ENCODE measurements around the gene POPDC3. TPM values are rescaled to one million over a fixed set of nuclear protein-coding genes. Genes with fewer than 3 reads are reported as not detected.

Gene POPDC3
- total and polyA plus RNA-seq, 2 of the 13 experiments (the other 11 are each of a cell fraction or from before 2014, with no cell fraction given): 0.18 to 0.20 TPM

DNA sequence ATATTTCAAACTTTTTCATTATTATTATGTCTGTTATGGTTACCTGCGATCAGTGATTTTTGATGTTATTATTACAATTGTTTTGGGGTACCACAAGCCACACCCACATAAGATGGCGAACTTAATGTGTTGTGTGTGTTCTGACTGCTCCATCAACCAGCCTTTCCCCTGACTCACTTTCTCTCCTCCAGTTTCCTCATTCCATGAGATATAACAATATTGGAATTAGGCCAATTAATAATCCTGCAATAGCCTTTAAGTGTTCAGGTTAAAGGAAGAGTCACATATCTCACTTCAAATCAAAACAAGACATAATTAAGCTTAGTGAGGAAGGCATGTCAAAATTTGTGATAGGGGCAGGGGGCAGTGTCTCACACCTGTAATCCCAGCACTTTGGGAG is 16.3 kb upstream of the POPDC3 start:
- ATAC-seq (no peak), FAIRE-seq (no peak), DNase-seq (ENCODE audit: low spot score) (no peak)
- H3K9ac ChIP-seq (ENCODE audit: insufficient read depth, low read depth, low read length): no peak overlapping the region
- POLR2A ChIA-PET: no interaction called here
- H3K27ac ChIP-seq (ENCODE audit: extremely low read length, insufficient read depth, low read length): no peak overlapping the region
- intact Hi-C loops (cut with micrococcal nuclease; ENCODE audit: unreplicated experiment) (no loop called here), in situ Hi-C loops (cut with HindIII; ENCODE audit: extremely low pct_ligation_motif_present, low pct_unique_long_range_greater_than_20kb) (no loop called here)
- H3K27me3 ChIP-seq (ENCODE audit: control insufficient read depth in 1 of 2, insufficient read depth in 2 of 2, low read length in 2 of 2): no peaks in the 10 kb centered on the region
- H3K36me3 ChIP-seq (replicated peaks in 1 of 2; ENCODE audit: control insufficient read depth in 1 of 2, insufficient read depth in 2 of 2, low read length in 2 of 2): no peaks in the 10 kb centered on the region
- 0% methylated on average over 2 of the region's 2 CpGs for WGBS (ENCODE audit: low lambda C conversion rate)
- CTCF ChIA-PET (ENCODE audit: low intra/inter-chr PET ratio, low total read pairs): no interaction called here
- H3K9me3 ChIP-seq (ENCODE audit: low read length): no peaks in the 10 kb centered on the region
- H3K4me1 ChIP-seq (ENCODE audit: insufficient read depth, low read length): no peaks in the 10 kb centered on the region
- no peaks in the 10 kb centered on the region for H3K79me2 ChIP-seq (ENCODE audit: insufficient read depth, low read length)
- H4K20me1 ChIP-seq (ENCODE audit: insufficient read depth, low read length): no peaks in the 10 kb centered on the region
- no peak overlapping the region for H2AFZ ChIP-seq (ENCODE audit: low read length)
- BruUV-seq (replicated peaks): no TSS peak
- no peak overlapping the region for H3K4me3 ChIP-seq (replicated peaks in 1 of 3; ENCODE audit: insufficient read depth in 1 of 3, low read depth in 2 of 3, low read length in 3 of 3)
- no peak overlapping the region for H3K4me2 ChIP-seq (ENCODE audit: low read depth, low read length)
- TF ChIP-seq NFKBIZ (CRISPR knock-in tag; IDR thresholded peaks at IDR 0.05) (no peak), SP1 (IDR thresholded peaks at IDR 0.05) (no peak), SP1 (CRISPR knock-in tag; IDR thresholded peaks at IDR 0.05) (no peak), CCDC6 (CRISPR knock-in tag; IDR thresholded peaks at IDR 0.05) (no peak), ZFP1 (CRISPR knock-in tag; IDR thresholded peaks at IDR 0.05) (no peak), RAD21 (CRISPR knock-in tag; IDR thresholded peaks at IDR 0.05) (no peak), ZFAT (CRISPR knock-in tag; conservative IDR thresholded peaks at IDR 0.05) (no peak), ZNF747 (CRISPR knock-in tag; IDR thresholded peaks at IDR 0.05; ENCODE audit: borderline replicate concordance) (no peak), KDM4B (CRISPR knock-in tag; IDR thresholded peaks at IDR 0.05) (no peak), POLR2AphosphoS2 (IDR thresholded peaks at IDR 0.05; ENCODE audit: low read depth, low read length) (no peak), HOXA5 (CRISPR knock-in tag; IDR thresholded peaks at IDR 0.05) (no peak)
- TF ChIP-seq, protein P1, sequence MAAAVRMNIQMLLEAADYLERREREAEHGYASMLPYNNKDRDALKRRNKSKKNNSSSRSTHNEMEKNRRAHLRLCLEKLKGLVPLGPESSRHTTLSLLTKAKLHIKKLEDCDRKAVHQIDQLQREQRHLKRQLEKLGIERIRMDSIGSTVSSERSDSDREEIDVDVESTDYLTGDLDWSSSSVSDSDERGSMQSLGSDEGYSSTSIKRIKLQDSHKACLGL (CRISPR knock-in tag; IDR thresholded peaks at IDR 0.05): no peak
- TF ChIP-seq, protein P2, sequence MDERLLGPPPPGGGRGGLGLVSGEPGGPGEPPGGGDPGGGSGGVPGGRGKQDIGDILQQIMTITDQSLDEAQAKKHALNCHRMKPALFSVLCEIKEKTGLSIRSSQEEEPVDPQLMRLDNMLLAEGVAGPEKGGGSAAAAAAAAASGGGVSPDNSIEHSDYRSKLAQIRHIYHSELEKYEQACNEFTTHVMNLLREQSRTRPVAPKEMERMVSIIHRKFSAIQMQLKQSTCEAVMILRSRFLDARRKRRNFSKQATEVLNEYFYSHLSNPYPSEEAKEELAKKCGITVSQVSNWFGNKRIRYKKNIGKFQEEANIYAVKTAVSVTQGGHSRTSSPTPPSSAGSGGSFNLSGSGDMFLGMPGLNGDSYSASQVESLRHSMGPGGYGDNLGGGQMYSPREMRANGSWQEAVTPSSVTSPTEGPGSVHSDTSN (CRISPR knock-in tag; IDR thresholded peaks at IDR 0.05): no peak
- TF ChIP-seq, protein P3, sequence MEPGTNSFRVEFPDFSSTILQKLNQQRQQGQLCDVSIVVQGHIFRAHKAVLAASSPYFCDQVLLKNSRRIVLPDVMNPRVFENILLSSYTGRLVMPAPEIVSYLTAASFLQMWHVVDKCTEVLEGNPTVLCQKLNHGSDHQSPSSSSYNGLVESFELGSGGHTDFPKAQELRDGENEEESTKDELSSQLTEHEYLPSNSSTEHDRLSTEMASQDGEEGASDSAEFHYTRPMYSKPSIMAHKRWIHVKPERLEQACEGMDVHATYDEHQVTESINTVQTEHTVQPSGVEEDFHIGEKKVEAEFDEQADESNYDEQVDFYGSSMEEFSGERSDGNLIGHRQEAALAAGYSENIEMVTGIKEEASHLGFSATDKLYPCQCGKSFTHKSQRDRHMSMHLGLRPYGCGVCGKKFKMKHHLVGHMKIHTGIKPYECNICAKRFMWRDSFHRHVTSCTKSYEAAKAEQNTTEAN (CRISPR knock-in tag; conservative IDR thresholded peaks at IDR 0.05): no peak
- TF ChIP-seq, protein P4, sequence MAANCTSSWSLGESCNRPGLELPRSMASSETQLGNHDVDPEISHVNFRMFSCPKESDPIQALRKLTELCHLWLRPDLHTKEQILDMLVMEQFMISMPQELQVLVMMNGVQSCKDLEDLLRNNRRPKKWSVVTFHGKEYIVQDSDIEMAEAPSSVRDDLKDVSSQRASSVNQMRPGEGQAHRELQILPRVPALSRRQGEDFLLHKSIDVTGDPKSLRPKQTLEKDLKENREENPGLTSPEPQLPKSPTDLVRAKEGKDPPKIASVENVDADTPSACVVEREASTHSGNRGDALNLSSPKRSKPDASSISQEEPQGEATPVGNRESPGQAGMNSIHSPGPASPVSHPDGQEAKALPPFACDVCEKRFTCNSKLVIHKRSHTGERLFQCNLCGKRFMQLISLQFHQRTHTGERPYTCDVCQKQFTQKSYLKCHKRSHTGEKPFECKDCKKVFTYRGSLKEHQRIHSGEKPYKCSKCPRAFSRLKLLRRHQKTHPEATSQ (CRISPR knock-in tag; IDR thresholded peaks at IDR 0.05; ENCODE audit: borderline replicate concordance): no peak
- TF ChIP-seq, protein P5, sequence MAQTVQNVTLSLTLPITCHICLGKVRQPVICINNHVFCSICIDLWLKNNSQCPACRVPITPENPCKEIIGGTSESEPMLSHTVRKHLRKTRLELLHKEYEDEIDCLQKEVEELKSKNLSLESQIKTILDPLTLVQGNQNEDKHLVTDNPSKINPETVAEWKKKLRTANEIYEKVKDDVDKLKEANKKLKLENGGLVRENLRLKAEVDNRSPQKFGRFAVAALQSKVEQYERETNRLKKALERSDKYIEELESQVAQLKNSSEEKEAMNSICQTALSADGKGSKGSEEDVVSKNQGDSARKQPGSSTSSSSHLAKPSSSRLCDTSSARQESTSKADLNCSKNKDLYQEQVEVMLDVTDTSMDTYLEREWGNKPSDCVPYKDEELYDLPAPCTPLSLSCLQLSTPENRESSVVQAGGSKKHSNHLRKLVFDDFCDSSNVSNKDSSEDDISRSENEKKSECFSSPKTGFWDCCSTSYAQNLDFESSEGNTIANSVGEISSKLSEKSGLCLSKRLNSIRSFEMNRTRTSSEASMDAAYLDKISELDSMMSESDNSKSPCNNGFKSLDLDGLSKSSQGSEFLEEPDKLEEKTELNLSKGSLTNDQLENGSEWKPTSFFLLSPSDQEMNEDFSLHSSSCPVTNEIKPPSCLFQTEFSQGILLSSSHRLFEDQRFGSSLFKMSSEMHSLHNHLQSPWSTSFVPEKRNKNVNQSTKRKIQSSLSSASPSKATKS (CRISPR knock-in tag; IDR thresholded peaks at IDR 0.05): no peak
- TF ChIP-seq, protein P6, sequence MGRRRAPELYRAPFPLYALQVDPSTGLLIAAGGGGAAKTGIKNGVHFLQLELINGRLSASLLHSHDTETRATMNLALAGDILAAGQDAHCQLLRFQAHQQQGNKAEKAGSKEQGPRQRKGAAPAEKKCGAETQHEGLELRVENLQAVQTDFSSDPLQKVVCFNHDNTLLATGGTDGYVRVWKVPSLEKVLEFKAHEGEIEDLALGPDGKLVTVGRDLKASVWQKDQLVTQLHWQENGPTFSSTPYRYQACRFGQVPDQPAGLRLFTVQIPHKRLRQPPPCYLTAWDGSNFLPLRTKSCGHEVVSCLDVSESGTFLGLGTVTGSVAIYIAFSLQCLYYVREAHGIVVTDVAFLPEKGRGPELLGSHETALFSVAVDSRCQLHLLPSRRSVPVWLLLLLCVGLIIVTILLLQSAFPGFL (CRISPR knock-in tag; IDR thresholded peaks at IDR 0.05): no peak
